Measurements from ENCODE around the gene CHCHD4.

GRCh38 chr3:14124615-14125192 lies at the start of gene CHCHD4, which contains the start of gene TMEM43:
- peak in 2 of 5 experiments; percentile 39 to 59 for TF ChIP-seq CTCF (IDR thresholded peaks at IDR 0.05)
- peak; percentile 72 to 91 for TF ChIP-seq EP300 (IDR thresholded peaks at IDR 0.05)
- peak; percentile 43 to 79 for TF ChIP-seq POLR2A (IDR thresholded peaks at IDR 0.05)
